Amniotic stem cell (primary cell): Measurements from ENCODE around the gene BCAS3.
"Not testable (repeated sequence)": the region's sequence is repeated elsewhere in the genome, so short reads cannot be mapped to it uniquely, and the experiment has no call there.

ENCODE experiments used
- DNase-seq: peaks from one replicate; lab custom pipeline; 2025; lab: John Stamatoyannopoulos, UW

The BCAS3 gene

DNA sequence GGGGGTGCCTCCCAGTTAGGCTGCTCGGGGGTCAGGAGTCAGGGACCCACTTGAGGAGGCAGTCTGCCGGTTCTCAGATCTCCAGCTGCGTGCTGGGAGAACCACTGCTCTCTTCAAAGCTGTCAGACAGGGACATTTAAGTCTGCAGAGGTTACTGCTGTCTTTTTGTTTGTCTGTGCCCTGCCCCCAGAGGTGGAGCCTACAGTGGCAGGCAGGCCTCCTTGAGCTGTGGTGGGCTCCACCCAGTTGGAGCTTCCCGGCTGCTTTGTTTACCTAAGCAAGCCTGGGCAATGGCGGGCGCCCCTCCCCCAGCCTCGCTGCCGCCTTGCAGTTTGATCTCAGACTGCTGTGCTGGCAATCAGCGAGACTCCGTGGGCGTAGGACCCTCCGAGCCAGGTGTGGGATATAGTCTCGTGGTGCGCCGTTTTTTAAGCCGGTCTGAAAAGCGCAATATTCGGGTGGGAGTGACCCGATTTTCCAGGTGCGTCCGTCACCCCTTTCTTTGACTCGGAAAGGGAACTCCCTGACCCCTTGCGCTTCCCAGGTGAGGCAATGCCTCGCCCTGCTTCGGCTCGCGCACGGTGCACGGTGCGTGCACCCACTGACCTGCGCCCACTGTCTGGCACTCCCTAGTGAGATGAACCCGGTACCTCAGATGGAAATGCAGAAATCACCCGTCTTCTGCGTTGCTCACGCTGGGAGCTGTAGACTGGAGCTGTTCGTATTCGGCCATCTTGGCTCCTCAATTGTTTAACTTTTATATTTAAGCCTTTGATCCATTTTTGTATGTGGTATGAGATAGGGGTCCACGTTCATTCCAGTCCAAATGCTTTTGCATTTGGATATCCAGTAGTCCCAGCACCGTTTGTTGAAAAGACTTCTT is 209.3 kb downstream of the BCAS3 start:
- DNase-seq, result not testable (repeated sequence)

DNA sequence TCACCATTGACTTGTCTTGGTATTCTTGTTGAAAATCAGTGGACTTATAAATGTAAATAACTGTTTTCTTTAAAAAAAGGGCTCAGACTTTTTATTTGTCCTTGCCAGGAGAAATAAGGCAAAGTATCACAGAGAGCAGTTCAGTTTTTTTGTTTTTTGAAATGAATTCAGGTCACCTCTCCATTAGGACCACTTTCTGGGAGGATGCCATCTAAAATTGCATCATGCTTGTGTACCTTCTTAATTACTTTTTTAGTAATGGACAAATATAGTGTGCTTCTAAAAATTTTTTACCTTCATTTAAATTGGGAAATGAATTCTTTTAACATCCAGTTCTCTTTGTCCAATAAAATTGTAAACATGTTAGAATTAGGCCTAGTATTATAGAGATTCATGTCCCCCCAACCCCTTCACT is 210.0 kb downstream of the BCAS3 start:
- no peak for DNase-seq

DNA sequence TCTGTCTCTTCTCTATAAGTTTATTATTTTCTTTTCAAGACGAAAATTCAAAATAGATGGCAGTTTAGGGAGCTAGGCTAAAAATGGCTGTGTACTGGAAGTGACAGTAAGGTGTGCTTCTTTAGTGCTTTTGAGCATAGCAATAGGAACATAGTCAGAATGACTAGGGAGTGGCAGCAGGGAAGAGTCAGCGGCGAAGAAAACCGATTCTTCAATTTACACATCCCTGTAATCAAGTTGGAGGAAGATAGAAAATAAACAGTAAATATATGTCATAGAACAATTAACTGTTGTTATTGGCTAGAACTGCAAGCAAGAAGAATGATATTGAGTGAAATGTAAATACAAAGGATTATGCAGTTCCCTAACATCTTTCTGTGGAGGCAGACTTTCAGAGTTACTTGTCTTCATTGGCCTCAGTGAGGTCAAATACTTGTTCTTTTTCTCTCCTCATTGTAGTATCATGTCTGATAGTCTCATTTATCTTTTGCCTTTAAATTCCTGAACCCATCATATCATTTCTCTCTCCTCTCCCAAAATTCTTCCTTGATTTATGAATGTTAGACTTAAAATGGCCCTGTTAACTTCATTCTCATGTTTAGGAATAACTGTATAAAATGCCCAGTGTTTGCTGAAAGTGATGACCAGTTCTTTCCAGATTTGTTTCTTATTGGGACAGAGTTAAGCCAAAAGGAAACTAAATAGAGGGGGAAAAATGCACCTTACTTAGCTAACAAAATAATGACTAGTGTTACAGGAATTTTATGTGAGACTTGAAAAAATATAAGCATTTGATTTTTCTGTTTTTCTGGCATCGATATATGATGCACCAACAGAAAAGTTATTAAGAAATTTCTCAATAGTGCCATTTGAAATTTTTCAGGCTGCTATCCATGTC is 211.4 kb downstream of the BCAS3 start:
- peak; percentile 27 for DNase-seq

DNA sequence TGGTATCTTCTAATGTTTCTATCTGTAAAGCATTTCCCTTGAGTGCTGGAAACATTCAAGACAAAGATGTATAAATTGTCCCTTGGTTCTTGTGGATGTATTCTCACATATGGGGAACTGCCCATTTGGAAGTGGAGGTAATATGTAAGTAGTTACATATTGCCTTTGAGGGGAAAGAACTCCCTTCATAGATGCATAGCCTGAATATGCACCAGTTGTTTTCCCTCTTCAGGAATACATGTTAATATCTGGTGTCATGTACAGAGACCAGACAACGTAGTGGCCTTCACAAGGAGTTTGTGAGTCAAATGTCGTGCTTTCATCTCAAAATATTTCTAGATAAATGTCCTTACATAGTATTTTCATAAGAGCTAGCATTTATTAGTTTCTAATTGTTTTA is 213.5 kb downstream of the BCAS3 start:
- no peak for DNase-seq

DNA sequence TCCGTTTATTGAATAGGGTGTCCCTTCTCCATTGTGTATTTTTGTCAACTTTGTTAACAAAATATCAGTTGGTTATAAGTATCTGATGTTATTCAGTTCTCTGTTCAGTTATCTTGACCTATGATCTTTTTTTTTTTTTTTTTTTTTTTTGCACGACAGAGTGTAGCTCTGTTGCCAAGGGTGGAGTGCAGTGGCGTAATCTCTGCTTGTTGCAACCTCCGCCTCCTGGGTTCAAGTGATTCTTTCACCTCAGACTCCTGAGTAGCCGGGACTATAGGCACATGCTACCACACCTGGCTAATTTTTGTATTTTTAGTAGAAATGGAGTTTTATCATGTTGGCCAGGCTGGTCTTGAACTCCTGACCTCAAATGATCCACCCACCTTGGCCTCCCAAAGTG is 215.8 kb downstream of the BCAS3 start:
- no peak for DNase-seq

DNA sequence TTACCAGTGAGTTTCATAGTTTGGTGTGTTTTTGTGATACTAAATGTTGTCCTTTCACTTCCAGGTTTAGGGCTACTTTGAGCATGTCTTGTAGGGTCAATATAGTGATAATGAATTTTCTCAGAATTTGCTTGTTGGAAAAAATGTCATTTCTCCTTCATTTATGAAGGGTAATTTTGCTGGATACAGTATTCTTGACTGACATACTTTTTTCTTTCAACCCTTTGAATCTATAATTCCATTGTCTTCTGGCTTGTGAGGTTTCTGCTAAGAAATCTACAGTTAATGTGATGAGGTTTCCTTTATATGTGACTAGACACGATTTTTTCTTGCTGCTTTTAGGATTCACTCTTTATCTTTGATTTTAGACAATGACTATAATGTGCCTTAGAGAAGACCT is 219.3 kb downstream of the BCAS3 start:
- DNase-seq, result no peak

DNA sequence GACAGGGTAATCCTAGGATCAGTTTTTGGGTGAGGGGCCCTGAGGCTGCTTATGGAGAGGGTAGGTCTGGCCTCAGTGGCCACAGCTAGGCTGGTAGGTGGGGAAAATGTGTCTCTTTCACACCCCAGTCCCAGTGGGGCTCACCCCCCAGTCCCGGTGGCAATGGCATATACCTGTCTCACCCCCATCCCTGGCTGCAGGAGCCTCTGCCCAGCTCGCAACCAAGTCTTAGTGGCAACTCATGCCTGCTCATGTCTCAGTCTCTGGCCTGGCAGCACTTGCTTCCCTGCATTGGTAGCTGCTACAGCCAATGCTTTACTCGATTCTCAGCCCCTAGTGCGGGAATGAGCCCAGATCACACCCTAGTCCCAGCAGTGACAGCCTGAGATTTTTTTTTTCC is 221.5 kb downstream of the BCAS3 start:
- DNase-seq, result no peak

DNA sequence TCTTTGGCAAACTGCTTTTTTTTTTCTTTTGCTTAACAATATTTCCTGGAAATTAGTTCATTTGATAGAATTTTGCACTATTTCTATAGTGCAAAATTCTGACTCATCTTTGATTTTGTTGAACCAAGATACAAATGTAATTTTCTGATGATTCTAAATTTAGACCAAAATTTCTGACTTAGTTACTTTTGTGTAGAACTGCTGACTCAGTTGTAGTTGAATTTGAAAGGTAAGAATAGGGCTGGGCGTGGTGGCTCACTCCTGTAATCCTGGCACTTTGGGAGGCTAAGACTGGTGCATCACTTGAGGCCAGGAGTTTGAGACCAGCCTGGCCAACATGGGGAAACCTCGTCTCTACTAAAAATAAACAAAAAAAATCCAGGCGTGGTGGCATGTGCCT is 223.0 kb downstream of the BCAS3 start:
- no peak for DNase-seq

DNA sequence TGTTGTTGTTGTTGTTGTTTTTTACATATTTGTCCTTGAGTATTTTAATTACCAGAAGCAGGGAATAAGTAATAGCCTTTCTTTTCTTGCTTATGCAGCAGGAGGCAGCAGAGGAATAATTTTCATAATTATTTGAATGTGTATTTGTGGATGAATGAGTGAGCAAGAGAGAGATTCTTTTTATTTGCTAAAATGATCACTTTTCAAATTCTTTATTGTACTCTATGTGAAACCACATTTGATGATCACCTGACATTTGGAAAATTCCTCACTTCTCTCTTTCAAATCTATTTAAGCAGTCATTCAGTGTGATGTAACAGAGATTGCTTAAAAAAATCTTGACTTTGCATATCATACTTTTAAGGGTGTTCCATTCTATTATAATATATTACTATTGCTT is 223.6 kb downstream of the BCAS3 start:
- DNase-seq, result no peak

DNA sequence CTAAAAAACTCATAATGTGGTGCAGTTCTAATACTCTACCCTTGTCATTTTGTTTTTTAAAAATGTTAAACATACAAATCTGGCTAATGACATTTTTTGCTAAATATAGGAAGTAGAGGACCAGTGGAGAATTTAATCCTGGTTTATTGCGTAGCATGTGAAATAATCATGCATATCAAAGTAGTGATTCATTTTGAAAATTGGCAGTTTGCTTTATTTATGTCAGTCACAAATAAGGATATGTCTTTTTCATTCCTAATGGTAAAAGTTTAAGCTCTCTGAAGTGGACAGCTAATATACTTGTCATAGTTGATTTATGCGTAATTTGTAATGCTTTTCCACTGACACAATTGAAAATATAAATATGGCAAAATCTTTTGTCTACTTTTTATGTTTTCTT is 224.2 kb downstream of the BCAS3 start:
- DNase-seq, result peak; percentile 48

DNA sequence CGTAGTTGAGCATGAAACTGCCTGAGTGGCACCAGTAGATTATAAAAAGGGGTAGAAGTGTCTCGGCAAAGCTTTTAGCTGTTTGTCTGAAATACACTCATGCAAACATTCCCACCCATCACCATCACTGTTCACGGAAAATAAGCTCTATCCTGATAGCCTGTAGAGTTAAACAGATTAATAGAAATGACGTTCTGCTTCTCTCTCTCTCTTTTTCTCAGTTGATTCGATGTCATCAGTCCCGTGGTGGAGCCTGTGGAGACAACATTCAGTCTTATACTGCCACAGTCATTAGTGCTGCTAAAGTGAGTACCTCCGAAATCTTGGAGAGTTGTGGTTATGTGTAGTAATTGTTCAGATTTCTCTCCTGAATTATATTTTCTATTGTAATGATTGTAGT is 224.7 kb downstream of the BCAS3 start:
- peak; percentile 23 for DNase-seq

DNA sequence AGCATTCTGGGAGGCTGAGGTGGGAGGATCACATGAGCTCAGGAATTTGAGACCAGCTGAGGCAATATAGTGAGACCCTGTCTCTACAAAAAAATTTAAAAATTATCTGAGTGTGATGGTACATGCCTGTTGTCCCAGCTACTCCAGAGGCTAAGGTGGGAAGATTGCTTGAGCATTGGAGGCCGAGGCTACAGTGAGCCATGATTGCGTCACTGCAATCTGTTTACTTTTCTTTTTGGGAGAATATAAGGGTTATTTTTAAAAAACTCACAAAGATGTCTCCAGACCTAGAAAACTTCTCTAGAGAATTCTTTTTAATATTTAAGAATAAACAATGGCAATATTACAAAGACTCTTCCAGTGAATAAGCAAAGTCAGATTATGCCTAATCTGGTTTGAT is 226.9 kb downstream of the BCAS3 start:
- no peak for DNase-seq

DNA sequence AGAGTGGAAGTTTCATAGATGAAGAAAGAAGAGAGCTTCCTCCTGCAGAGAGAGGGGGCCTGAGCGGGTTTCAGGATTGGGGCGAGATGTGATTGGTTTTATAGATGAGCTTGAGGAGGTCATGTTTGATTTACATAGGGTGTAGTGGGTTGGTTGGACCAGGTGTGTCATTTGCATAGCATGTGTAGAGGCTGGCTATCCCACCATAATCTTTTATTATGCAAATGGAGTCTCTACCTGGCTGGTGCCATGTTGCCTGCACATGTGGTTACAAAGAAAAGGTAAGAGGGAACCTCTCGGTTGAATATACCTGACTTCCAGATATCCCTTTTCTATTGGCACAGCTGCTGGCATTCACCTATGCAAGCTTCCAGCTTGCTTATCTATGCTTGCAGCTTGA is 228.1 kb downstream of the BCAS3 start:
- no peak for DNase-seq

DNA sequence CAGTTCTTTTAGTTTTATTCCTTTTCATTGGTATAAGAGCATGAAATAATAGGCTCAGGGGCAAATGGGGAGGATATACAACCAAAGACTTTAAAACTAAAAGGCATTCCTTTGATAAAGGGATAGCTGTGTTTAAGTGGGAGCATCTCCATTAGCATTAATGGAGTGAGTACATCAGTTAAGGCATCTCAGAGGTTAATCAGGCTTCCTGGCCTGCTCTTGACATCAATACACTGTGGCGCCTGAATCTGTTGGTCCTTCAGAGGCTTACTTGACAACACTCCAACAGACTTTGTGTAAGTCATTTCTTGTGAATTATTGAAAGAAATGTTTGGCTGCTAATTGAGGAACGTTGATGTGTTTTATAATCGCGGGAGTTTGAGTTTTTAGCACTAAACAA is 230.7 kb downstream of the BCAS3 start:
- DNase-seq, result no peak

DNA sequence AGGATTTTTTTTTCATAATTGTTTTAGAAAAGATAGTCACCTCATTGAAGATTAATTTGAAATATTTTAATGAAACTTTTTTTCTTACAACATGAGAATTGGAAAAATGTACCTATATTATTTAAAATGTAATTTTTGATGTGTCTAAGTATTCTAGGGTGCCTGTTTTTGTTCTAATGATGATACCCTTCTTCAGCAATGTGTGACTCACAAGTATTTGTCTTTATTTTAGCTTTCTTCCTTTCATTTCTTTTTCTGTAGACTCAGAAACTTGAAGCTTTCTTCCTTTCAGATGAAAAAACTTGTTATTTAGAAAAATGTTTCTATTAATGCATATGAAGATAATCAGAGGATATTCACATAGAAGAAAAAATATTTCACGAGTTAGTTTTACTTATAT is 231.8 kb downstream of the BCAS3 start:
- no peak for DNase-seq

DNA sequence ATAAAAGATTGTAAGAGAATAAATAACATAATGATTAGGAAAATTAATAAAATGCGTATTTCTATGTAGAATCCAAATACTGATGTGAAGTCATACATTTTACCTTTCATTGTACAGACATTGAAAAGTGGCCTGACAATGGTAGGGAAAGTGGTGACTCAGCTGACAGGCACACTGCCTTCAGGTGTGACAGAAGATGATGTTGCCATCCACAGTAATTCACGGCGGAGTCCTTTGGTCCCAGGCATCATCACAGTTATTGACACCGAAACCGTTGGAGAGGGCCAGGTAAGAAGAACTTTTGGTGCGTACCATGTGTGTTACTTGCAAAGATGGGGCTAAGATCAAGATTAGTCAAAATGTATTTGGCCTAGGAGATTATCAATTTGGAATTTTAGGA is 232.8 kb downstream of the BCAS3 start:
- no peak for DNase-seq

DNA sequence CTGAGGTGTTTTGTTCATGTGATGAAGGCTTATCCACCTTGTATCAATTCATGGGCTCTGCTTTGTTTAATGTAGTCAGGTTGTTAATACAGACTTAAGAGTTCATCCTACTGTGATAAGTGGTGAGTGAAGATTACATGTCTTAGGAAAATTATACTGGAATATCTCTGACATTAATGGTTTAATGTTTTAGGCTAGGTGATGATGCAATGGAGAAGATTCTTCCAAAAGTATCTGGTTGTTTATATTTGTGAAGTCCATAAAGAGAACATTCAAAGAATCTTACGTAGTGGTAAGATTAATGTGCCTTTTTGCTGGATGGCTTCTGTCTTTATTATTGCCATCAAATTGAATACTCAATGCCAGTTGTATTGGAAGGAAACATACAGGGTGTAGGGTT is 236.4 kb downstream of the BCAS3 start:
- no peak for DNase-seq

DNA sequence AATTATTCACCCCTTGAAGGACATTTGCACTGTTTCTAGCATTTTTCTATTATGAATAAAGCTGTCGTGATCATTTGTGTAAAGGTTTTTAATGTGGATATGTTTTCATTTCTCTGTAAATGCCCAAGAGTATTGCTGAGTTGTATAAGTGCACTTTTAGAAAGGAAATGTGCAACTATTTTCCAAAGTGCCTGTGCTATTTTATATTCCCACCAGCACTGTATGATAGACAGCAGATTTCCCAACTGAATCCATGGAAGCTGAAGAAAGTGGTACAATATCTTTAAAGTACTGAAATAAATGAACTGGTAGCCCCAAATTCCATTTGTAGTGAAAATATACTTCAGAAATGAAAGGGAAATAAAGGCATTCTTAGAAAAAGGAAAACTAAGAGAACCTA is 238.4 kb downstream of the BCAS3 start:
- no peak for DNase-seq

DNA sequence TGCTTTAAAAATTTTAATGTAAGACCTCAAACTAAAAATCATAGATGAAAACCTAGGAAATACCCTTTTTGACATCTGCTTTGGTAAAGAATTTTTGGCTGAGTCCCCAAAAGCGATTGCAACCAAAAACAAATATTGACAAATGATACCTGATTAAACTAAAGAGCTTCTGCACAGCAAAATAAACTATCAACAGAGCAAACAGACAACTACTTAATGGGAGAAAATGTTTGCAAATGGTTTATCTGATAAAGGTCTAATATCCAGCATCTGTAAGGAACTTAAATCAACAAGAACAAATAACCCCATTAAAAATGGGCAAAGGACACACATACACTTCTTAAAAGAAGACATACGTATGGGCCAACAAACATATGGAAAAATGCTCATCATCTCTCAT is 242.5 kb downstream of the BCAS3 start:
- no peak for DNase-seq

DNA sequence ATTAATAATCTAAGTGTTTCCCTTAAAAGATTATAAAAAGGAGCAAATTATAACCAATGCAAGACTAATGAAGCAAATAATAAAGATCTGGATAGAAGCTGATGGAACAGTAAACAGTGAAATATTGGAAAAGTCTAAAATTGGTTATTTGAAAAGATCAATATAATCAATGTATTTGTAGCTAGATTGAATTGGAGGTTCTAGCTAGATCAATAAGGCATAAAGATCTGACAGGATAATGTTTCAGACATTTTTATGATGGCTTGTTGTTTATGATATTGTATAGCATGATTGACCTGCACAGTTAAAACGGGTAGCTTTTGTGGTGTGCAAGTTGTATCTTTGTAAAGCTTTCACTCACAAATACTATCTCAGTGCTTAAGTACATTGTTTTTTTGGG is 245.3 kb downstream of the BCAS3 start:
- no peak for DNase-seq

DNA sequence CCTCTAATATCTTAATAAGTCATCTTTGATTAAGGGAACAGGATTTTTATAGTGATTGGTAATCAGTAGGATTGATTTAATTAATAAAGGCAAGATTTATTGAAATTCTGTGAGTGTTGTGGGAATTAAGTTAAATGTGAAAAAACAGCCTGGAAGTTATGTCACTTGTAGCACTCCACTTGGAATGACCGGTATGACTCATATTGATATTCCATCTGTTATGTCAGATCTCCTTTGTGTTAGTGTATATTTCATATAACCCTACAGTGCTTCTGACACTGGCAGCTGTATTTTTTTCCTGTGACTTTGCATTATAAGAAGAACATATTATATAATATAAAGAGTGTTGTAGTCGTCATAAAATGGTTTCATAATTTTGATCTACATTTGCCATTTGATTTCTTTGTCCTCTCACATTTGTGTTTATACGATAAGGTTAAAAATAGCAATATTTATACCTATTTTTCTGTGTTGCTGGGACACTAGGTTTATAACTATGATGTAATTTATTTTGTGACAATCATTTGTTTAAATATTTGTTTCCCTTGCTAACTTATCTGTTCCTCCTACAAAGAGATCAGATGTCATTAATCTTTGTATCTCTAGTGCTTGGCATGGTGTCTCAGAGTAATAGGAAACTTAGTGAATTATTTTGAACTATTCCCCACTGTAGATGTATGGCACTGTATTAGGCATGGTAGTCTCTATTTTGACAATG is 249.0 kb downstream of the BCAS3 start:
- DNase-seq, result no peak

DNA sequence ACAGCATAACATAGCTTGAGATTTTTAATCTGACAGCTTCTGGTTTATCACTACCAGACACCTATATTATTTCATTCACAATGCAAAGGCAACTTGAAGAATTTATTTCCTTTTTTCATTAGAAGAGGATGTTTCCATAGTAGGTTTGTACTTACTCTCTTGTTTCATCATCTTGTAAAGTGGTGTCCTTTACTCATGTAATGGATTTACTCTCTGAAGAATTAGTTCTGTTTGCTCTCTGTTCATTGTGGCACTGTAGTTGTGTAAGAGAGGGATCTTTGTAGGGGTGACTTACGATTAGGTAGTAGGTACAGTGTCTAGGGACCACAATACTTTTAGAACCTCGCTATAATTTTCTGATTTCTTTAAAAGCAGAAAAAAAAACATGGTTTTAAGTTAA is 256.1 kb downstream of the BCAS3 start:
- DNase-seq, result no peak

DNA sequence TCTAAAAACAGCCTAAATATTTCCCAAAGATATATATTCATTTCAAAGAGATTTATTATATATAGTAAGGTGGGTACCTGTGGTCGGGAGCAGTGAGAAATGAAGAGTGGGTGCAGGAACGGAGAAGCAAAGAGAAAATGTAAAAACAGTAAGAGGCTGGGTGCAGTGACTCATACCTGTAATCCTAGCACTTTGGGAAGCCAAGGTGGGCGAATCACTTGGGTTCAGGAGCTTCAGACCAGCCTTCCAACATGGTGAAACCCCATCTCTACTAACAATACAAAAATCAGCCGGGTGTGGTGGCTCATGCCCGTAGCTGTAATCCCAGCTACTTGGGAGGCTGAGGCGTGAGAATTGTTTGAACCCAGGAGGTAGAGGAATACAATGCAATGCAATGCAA is 257.1 kb downstream of the BCAS3 start:
- no peak for DNase-seq
